A549 (cell line): ENCODE data around the gene UST. TPM values are rescaled to one million over a fixed set of nuclear protein-coding genes. Genes with fewer than 3 reads are reported as not detected.

Experiments used
- ATAC-seq, 2 experiments: fragments of 200-7000 bp in 1 of 2; fragments of >200 bp in 1 of 2; cut with Nextera tagmentation in 1 of 2; cut with Tn5 transposase in 1 of 2; 3 replicates each; pipeline versions ENCODE4 v1.8.0 to v1.9.1; 2018 to 2020; ENCODE audit warnings: mild to moderate bottlenecking in 1 of 2, moderate library complexity in 1 of 2
- CTCF ChIA-PET: fragments of 300-600 bp; sonication (Branson Sonifier 250); formaldehyde crosslinking; extraction: SDS; loops from one replicate; lab custom pipeline; 2021; ENCODE audit warnings: antibody characterized with exemption, inconsistent platforms; lab: Yijun Ruan, JAX
- POLR2A ChIA-PET: fragments of 350-600 bp; formaldehyde crosslinking; extraction: SDS; loops from one replicate; lab custom pipeline; 2021; ENCODE audit warnings: antibody characterized with exemption, inconsistent platforms; lab: Yijun Ruan, JAX
- DNase-seq, 2 experiments: peaks; one replicate each; pipeline versions ENCODE4 v3.0.0 to v3.0.0-alpha.2; 2011 to 2016; ENCODE audit warnings: low read depth in 1 of 2, low spot score in 1 of 2
- FAIRE-seq: peaks from 2 replicates; lab custom pipeline; 2011; peaks lifted over from hg19 to GRCh38; lab: Jason Lieb, UNC
- H3K27ac ChIP-seq, 2 experiments: fragments of >200 bp; sonication (Bioruptor Twin); formaldehyde crosslinking; 3 replicates each; pipeline ENCODE4 v1.5.1; 2016 to 2017
- H3K4me1 ChIP-seq: fragments of >200 bp; sonication (Bioruptor Twin); formaldehyde crosslinking; 3 replicates; pipeline ENCODE4 v1.6.1; 2016
- H3K4me2 ChIP-seq: fragments of >200 bp; sonication (Bioruptor Twin); formaldehyde crosslinking; 3 replicates; pipeline ENCODE4 v1.6.1; 2016
- H3K4me3 ChIP-seq: fragments of >200 bp; sonication (Bioruptor Twin); formaldehyde crosslinking; 3 replicates; pipeline ENCODE4 v1.5.1; 2016
- H3K9me3 ChIP-seq: fragments of >200 bp; sonication (Bioruptor Twin); formaldehyde crosslinking; 3 replicates; pipeline ENCODE4 v1.6.1; 2016
- BCL3 ChIP-seq: fragments of >200 bp; sonication (Bioruptor Twin); formaldehyde crosslinking; IDR thresholded peaks from 3 replicates; pipeline ENCODE4 v1.6.1; 2016
- CBX2 ChIP-seq: fragments of 200-600 bp; sonication (generic); IDR thresholded peaks from 2 replicates; pipeline ENCODE4 v1.6.1; 2016; ENCODE audit warnings: low read depth, mild to moderate bottlenecking, borderline replicate concordance
- CTCF ChIP-seq: fragments of >200 bp; sonication (Bioruptor Twin); formaldehyde crosslinking; IDR thresholded peaks from 3 replicates; pipeline ENCODE4 v1.5.1; 2016
- EHF ChIP-seq: fragments of 250-450 bp; sonication (Bioruptor Pico); IDR thresholded peaks from 2 replicates; pipeline ENCODE4 v1.5.0; 2020; ENCODE audit warnings: mild to moderate bottlenecking
- EHMT2 ChIP-seq: fragments of 200-600 bp; sonication (generic); IDR thresholded peaks from 2 replicates; pipeline ENCODE4 v1.6.1; 2016; ENCODE audit warnings: antibody characterized with exemption, low read depth, mild to moderate bottlenecking, moderate library complexity
- ESRRA ChIP-seq: fragments of 150-350 bp; IDR thresholded peaks from 2 replicates; pipeline ENCODE4 v1.6.1; 2014; ENCODE audit warnings: mild to moderate bottlenecking, low read length, borderline replicate concordance
- FOSB ChIP-seq: fragments of 250-450 bp; sonication (Bioruptor Pico); IDR thresholded peaks from 2 replicates; pipeline ENCODE4 v1.5.0; 2020; ENCODE audit warnings: mild to moderate bottlenecking, moderate library complexity
- FOXS1 ChIP-seq: fragments of 250-450 bp; sonication (Bioruptor Pico); IDR thresholded peaks from 2 replicates; pipeline ENCODE4 v1.5.0; 2020; ENCODE audit warnings: mild to moderate bottlenecking, moderate library complexity
- HEYL ChIP-seq: fragments of 250-450 bp; sonication (Bioruptor Pico); IDR thresholded peaks from 2 replicates; pipeline ENCODE4 v1.8.0; 2021; ENCODE audit warnings: mild to moderate bottlenecking, moderate library complexity
- HMGXB4 ChIP-seq: fragments of 250-450 bp; sonication (Bioruptor Pico); IDR thresholded peaks from 2 replicates; pipeline ENCODE4 v1.5.0; 2021; ENCODE audit warnings: mild to moderate bottlenecking, moderate library complexity, borderline replicate concordance
- HOXB13 ChIP-seq: fragments of 250-450 bp; sonication (Bioruptor Pico); IDR thresholded peaks from 2 replicates; pipeline ENCODE4 v1.5.0; 2020; ENCODE audit warnings: low read depth, mild to moderate bottlenecking, moderate library complexity
- JUNB ChIP-seq: fragments of >200 bp; sonication (Bioruptor Twin); formaldehyde crosslinking; IDR thresholded peaks from 2 replicates; pipeline ENCODE4 v1.6.1; 2016
- NR3C1 ChIP-seq: fragments of >200 bp; sonication (Bioruptor Twin); formaldehyde crosslinking; IDR thresholded peaks from 3 replicates; pipeline ENCODE4 v1.6.1; 2017
- POLR2A ChIP-seq: IDR thresholded peaks from 2 replicates; pipeline ENCODE4 v1.6.1; 2012; ENCODE audit warnings: mild to moderate bottlenecking, low read length
- RAD21 ChIP-seq, 2 experiments: fragments of >200 bp in 1 of 2; sonication (Bioruptor Twin) in 1 of 2; formaldehyde crosslinking in 1 of 2; IDR thresholded peaks in 1 of 2; conservative IDR thresholded peaks in 1 of 2; 2 replicates in 1 of 2; 3 replicates in 1 of 2; pipeline ENCODE4 v1.6.1; 2012 to 2018; ENCODE audit warnings: inconsistent platforms in 1 of 2
- RNF2 ChIP-seq: fragments of 200-600 bp; sonication (generic); IDR thresholded peaks from 2 replicates; pipeline ENCODE4 v1.6.1; 2016; ENCODE audit warnings: low read depth, mild to moderate bottlenecking, antibody characterized with exemption, moderate library complexity, borderline replicate concordance
- TFCP2L1 ChIP-seq: fragments of 250-450 bp; sonication (Bioruptor Pico); IDR thresholded peaks from 2 replicates; pipeline ENCODE4 v1.5.0; 2021; ENCODE audit warnings: mild to moderate bottlenecking
- ZFP36 ChIP-seq: fragments of 450-650 bp; IDR thresholded peaks from 2 replicates; pipeline ENCODE4 v1.6.1; 2014; ENCODE audit warnings: borderline replicate concordance; ENCODE audit not compliant: partially characterized antibody
- ZNF302 ChIP-seq: fragments of 250-450 bp; sonication (Bioruptor Pico); IDR thresholded peaks from 2 replicates; pipeline ENCODE4 v1.9.0; 2021; ENCODE audit warnings: inconsistent platforms, mild to moderate bottlenecking, moderate library complexity
- WGBS: methylation state at CpG from one replicate; pipeline ENCODE4 v1.1.6; 2017; ENCODE audit errors: missing lambda C conversion rate; 5-methylcytosine and 5-hydroxymethylcytosine counted together
- polyA plus RNA-seq, 4 experiments: library from polyadenylated mRNA; depleted of rRNA in 3 of 4; stranded (reverse); fragments of >200 nt; fragmentation: RNase III in 1 of 4; extraction: RNeasy Plus Mini Kit Qiagen cat#74134 plus additional on column Dnase treatment in 1 of 4; gene quantifications; 2 replicates in 3 of 4; 3 replicates in 1 of 4; pipeline ENCODE4 v1.2.3, GENCODE V29; 2011 to 2017
- TF ChIP-seq, protein P1 (sequence below): fragments of 200-600 bp; sonication (generic); IDR thresholded peaks from 2 replicates; pipeline ENCODE4 v1.6.1; 2016; ENCODE audit warnings: antibody characterized with exemption, mild to moderate bottlenecking, moderate library complexity

The UST gene
- polyA plus RNA-seq, 2 of the 4 experiments (the other 2 are of a cell fraction) = 0.54 to 1.7 TPM

- TF ChIP-seq, protein P1, sequence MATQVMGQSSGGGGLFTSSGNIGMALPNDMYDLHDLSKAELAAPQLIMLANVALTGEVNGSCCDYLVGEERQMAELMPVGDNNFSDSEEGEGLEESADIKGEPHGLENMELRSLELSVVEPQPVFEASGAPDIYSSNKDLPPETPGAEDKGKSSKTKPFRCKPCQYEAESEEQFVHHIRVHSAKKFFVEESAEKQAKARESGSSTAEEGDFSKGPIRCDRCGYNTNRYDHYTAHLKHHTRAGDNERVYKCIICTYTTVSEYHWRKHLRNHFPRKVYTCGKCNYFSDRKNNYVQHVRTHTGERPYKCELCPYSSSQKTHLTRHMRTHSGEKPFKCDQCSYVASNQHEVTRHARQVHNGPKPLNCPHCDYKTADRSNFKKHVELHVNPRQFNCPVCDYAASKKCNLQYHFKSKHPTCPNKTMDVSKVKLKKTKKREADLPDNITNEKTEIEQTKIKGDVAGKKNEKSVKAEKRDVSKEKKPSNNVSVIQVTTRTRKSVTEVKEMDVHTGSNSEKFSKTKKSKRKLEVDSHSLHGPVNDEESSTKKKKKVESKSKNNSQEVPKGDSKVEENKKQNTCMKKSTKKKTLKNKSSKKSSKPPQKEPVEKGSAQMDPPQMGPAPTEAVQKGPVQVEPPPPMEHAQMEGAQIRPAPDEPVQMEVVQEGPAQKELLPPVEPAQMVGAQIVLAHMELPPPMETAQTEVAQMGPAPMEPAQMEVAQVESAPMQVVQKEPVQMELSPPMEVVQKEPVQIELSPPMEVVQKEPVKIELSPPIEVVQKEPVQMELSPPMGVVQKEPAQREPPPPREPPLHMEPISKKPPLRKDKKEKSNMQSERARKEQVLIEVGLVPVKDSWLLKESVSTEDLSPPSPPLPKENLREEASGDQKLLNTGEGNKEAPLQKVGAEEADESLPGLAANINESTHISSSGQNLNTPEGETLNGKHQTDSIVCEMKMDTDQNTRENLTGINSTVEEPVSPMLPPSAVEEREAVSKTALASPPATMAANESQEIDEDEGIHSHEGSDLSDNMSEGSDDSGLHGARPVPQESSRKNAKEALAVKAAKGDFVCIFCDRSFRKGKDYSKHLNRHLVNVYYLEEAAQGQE = no peak
- TF ChIP-seq ESRRA (no peak), POLR2A (no peak), ZNF302 (CRISPR knock-in tag) (no peak), CTCF (no peak), EHF (CRISPR knock-in tag) (no peak), EHMT2 (no peak)
Measured at GRCh38 chr6:149087898-149088297, 341.1 kb downstream of the UST start (continued).

DNA sequence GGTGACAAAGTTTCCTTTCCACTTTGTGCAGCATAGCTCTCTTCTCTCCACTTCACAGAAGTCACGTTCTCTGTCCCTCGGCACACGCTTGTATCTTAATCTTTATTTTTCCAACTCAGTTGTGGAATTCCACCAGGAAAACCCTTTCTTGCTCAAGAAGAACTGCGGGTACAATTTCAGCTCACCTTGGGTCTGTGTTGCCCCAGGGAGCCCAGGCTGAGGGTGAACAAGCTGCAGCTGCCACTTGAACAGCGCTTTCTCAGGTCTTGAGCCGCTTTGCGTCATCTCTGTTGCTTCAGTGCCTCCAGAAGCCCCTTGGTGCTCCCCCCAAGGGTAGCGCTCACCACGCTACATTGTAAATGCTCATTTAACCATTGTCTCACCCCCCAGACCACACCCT, 341.5 kb downstream of the UST start:
- no peak for FAIRE-seq
- CTCF ChIA-PET = interaction anchor here (1.7 to 5.8 kb wide), 3 partner anchors 8 to 344 kb away, joined by 7 to 39 read pairs (median 8); no protein-coding TSS in a partner anchor
- POLR2A ChIA-PET = no interaction called here
- no peaks in the 10 kb centered on the region for H3K9me3 ChIP-seq
- no peak for ATAC-seq
- no peaks in the 10 kb centered on the region for H3K4me1 ChIP-seq
- no peak for TF ChIP-seq FOXS1 (CRISPR knock-in tag)
- no peak for TF ChIP-seq FOSB (CRISPR knock-in tag)
- WGBS = 89% methylated on average over 9 of the region's 9 CpGs
- no peak overlapping the region for H3K27ac ChIP-seq
- DNase-seq = no peak
- H3K4me3 ChIP-seq = no peak overlapping the region
- no peak overlapping the region for H3K4me2 ChIP-seq

- ATAC-seq (no peak), FAIRE-seq (no peak), DNase-seq (no peak)
- TF ChIP-seq HEYL (CRISPR knock-in tag) = no peak
- no peak for TF ChIP-seq RAD21 (conservative IDR thresholded peaks at IDR 0.05 in 1 of 2, IDR thresholded peaks at IDR 0.05 in 1 of 2)
- TF ChIP-seq TFCP2L1 = no peak
- TF ChIP-seq NR3C1 = no peak
- no peak for TF ChIP-seq BCL3
- TF ChIP-seq RNF2 = no peak
- TF ChIP-seq CBX2 = no peak
- no peak for TF ChIP-seq ZFP36
- TF ChIP-seq JUNB = no peak
- TF ChIP-seq HOXB13 = no peak
- no peak for TF ChIP-seq HMGXB4 (CRISPR knock-in tag)
- POLR2A ChIA-PET = no interaction called here
- Histone ChIP-seq H3K27ac (no peak overlapping the region), H3K4me3 (no peak overlapping the region), H3K9me3 (no peaks in the 10 kb centered on the region), H3K4me2 (no peak overlapping the region), H3K4me1 (peaks cover 8% of the 10 kb centered on the region; the same call in 2 of the 3 replicates)
- CTCF ChIA-PET = interaction anchor here (1.7 to 1.8 kb wide), 2 partner anchors 9 to 342 kb away, joined by 7 to 8 read pairs; no protein-coding TSS in a partner anchor
- WGBS = 83% methylated on average over 8 of the region's 8 CpGs
Measured at GRCh38 chr6:149089510-149089909, 342.7 kb downstream of the UST start.
